ENCODE measurements around the gene MROH8.

DNA sequence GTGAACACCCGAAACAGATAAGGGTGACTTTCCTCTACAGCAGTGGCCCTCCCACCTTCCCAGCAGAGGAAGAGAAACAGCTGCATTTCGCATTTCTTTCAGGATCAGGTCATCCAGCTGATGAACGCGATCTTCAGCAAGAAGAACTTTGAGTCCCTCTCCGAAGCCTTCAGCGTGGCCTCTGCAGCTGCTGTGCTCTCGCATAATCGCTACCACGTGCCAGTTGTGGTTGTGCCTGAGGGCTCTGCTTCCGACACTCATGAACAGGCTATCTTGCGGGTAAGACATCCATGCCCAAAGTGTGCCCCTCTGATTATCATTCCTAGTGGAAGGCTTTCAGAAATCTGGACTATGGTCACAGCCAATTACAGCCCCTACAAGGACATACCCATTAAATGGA lies 27.8 kb upstream of the MROH8 start:
- TF ChIP-seq, protein P1, sequence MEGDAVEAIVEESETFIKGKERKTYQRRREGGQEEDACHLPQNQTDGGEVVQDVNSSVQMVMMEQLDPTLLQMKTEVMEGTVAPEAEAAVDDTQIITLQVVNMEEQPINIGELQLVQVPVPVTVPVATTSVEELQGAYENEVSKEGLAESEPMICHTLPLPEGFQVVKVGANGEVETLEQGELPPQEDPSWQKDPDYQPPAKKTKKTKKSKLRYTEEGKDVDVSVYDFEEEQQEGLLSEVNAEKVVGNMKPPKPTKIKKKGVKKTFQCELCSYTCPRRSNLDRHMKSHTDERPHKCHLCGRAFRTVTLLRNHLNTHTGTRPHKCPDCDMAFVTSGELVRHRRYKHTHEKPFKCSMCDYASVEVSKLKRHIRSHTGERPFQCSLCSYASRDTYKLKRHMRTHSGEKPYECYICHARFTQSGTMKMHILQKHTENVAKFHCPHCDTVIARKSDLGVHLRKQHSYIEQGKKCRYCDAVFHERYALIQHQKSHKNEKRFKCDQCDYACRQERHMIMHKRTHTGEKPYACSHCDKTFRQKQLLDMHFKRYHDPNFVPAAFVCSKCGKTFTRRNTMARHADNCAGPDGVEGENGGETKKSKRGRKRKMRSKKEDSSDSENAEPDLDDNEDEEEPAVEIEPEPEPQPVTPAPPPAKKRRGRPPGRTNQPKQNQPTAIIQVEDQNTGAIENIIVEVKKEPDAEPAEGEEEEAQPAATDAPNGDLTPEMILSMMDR (IDR thresholded peaks at IDR 0.05; ENCODE audit: insufficient read depth, low read length), result no peak
- TF ChIP-seq, protein P2, sequence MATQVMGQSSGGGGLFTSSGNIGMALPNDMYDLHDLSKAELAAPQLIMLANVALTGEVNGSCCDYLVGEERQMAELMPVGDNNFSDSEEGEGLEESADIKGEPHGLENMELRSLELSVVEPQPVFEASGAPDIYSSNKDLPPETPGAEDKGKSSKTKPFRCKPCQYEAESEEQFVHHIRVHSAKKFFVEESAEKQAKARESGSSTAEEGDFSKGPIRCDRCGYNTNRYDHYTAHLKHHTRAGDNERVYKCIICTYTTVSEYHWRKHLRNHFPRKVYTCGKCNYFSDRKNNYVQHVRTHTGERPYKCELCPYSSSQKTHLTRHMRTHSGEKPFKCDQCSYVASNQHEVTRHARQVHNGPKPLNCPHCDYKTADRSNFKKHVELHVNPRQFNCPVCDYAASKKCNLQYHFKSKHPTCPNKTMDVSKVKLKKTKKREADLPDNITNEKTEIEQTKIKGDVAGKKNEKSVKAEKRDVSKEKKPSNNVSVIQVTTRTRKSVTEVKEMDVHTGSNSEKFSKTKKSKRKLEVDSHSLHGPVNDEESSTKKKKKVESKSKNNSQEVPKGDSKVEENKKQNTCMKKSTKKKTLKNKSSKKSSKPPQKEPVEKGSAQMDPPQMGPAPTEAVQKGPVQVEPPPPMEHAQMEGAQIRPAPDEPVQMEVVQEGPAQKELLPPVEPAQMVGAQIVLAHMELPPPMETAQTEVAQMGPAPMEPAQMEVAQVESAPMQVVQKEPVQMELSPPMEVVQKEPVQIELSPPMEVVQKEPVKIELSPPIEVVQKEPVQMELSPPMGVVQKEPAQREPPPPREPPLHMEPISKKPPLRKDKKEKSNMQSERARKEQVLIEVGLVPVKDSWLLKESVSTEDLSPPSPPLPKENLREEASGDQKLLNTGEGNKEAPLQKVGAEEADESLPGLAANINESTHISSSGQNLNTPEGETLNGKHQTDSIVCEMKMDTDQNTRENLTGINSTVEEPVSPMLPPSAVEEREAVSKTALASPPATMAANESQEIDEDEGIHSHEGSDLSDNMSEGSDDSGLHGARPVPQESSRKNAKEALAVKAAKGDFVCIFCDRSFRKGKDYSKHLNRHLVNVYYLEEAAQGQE (IDR thresholded peaks at IDR 0.05; ENCODE audit: insufficient replicate concordance, low read depth), result no peak
- no peak for TF ChIP-seq GABPA (IDR thresholded peaks at IDR 0.05; ENCODE audit: low read depth)

All from HL-60 (cell line).